CD14-positive monocyte (primary cell): ENCODE measurements around the gene STBD1. TPM values are rescaled to one million over a fixed set of nuclear protein-coding genes. Genes with fewer than 3 reads are reported as not detected.

ENCODE experiments used
- DNase-seq, 3 donors: peaks; one replicate each; pipeline ENCODE4 v3.0.0-alpha.2; 2011 to 2022
- H2AFZ ChIP-seq: 2 replicates; pipeline ENCODE4 v1.6.0; 2012; ENCODE audit warnings: mild to moderate bottlenecking, low read depth, low read length, inconsistent platforms; ENCODE audit not compliant: insufficient read depth, poor library complexity, severe bottlenecking
- H3K27ac ChIP-seq, 2 donors: 1 replicate in 1 of 2; 2 replicates in 1 of 2; pipeline ENCODE4 v1.5.1; 2012 to 2013; ENCODE audit warnings: low read length in 2 of 2, control low read depth in 1 of 2, inconsistent platforms in 1 of 2, low read depth in 1 of 2, mild to moderate bottlenecking in 1 of 2
- H3K27me3 ChIP-seq, 2 donors: one replicate each; pipeline versions ENCODE4 v1.6.0 to v1.6.1; 2011 to 2013; ENCODE audit warnings: low read length in 2 of 2; ENCODE audit not compliant: control insufficient read depth in 2 of 2, insufficient read depth in 2 of 2
- H3K36me3 ChIP-seq, 2 donors: replicated peaks in 1 of 2; 1 replicate in 1 of 2; 2 replicates in 1 of 2; pipeline versions ENCODE4 v1.5.1 to v1.6.1; 2012 to 2013; ENCODE audit warnings: low read length in 2 of 2, control low read depth in 1 of 2, inconsistent platforms in 1 of 2, mild to moderate bottlenecking in 1 of 2; ENCODE audit not compliant: insufficient read depth in 2 of 2, control insufficient read depth in 1 of 2
- H3K4me1 ChIP-seq, 2 donors: 1 replicate in 1 of 2; 2 replicates in 1 of 2; pipeline versions ENCODE4 v1.5.1 to v1.6.1; 2012 to 2013; ENCODE audit warnings: low read length in 2 of 2, control low read depth in 1 of 2, inconsistent platforms in 1 of 2, mild to moderate bottlenecking in 1 of 2, moderate library complexity in 1 of 2; ENCODE audit not compliant: insufficient read depth in 2 of 2, control insufficient read depth in 1 of 2
- H3K4me2 ChIP-seq: replicated peaks from 2 replicates; pipeline ENCODE3; 2012; ENCODE audit warnings: low read length, moderate library complexity, mild to moderate bottlenecking; ENCODE audit not compliant: poor library complexity, severe bottlenecking; ENCODE audit errors: extremely low read depth
- H3K4me3 ChIP-seq, 3 experiments: fragments of 200-600 bp in 1 of 3; sonication (generic) in 1 of 3; replicated peaks in 1 of 3; 1 replicate in 2 of 3; 2 replicates in 1 of 3; pipeline ENCODE4 v1.5.1; 2011 to 2013; ENCODE audit warnings: low read length in 3 of 3, mild to moderate bottlenecking in 3 of 3, control low read depth in 2 of 3, low read depth in 2 of 3, inconsistent platforms in 1 of 3, moderate library complexity in 1 of 3
- H3K79me2 ChIP-seq: 2 replicates; pipeline ENCODE4 v1.6.0; 2012; ENCODE audit warnings: mild to moderate bottlenecking, control low read depth, inconsistent platforms, low read length, moderate library complexity; ENCODE audit not compliant: insufficient read depth
- H3K9ac ChIP-seq: 2 replicates; pipeline ENCODE4 v1.6.0; 2017; ENCODE audit warnings: low read length, mild to moderate bottlenecking; ENCODE audit not compliant: insufficient read depth, poor library complexity, severe bottlenecking
- H3K9me3 ChIP-seq, 2 donors: replicated peaks in 1 of 2; 1 replicate in 1 of 2; 2 replicates in 1 of 2; pipeline versions ENCODE4 v1.5.1 to v1.6.1; 2012 to 2013; ENCODE audit warnings: low read length in 2 of 2, control low read depth in 1 of 2; ENCODE audit not compliant: control insufficient read depth in 1 of 2, insufficient read depth in 1 of 2
- H4K20me1 ChIP-seq: 2 replicates; pipeline ENCODE4 v1.6.0; 2012; ENCODE audit warnings: mild to moderate bottlenecking, low read length, control low read depth, moderate library complexity; ENCODE audit not compliant: insufficient read depth
- H3K27ac Mint-ChIP-seq, 7 donors: one replicate each; pipeline ENCODE4 v1.8.0; 2020; ENCODE audit warnings: mild to moderate bottlenecking in 7 of 7, mixed read lengths in 7 of 7, moderate library complexity in 6 of 7, inconsistent platforms in 2 of 7
- H3K27me3 Mint-ChIP-seq, 3 donors: one replicate each; pipeline ENCODE4 v1.8.0; 2021 to 2022; ENCODE audit warnings: low read depth in 3 of 3, mild to moderate bottlenecking in 3 of 3, mixed read lengths in 3 of 3, moderate library complexity in 3 of 3, inconsistent platforms in 1 of 3
- H3K36me3 Mint-ChIP-seq, 2 donors: one replicate each; pipeline ENCODE4 v1.8.0; 2020; ENCODE audit warnings: mixed read lengths in 2 of 2, inconsistent platforms in 1 of 2, mild to moderate bottlenecking in 1 of 2
- H3K4me1 Mint-ChIP-seq: one replicate; pipeline ENCODE4 v1.8.0; 2020; ENCODE audit warnings: mild to moderate bottlenecking, mixed read lengths
- H3K4me3 Mint-ChIP-seq, 2 donors: one replicate each; pipeline ENCODE4 v1.8.0; 2020; ENCODE audit warnings: mild to moderate bottlenecking in 2 of 2, mixed read lengths in 2 of 2, moderate library complexity in 1 of 2
- H3K9me3 Mint-ChIP-seq, 7 donors: one replicate each; pipeline ENCODE4 v1.8.0; 2020 to 2022; ENCODE audit warnings: mixed read lengths in 7 of 7, mild to moderate bottlenecking in 6 of 7, moderate library complexity in 6 of 7, inconsistent platforms in 2 of 7
- WGBS: methylation state at CpG from one replicate; pipeline ENCODE4 v1.1.5; 2013; ENCODE audit warnings: missing lambda C conversion rate; ENCODE audit not compliant: insufficient coverage; 5-methylcytosine and 5-hydroxymethylcytosine counted together
- intact Hi-C, 2 donors: fragments of 100-400 bp; cut with micrococcal nuclease; formaldehyde crosslinking; loops; one replicate each; pipeline versions ENCODE4 v1.15.0 to v1.15.1; 2023
- polyA plus RNA-seq, 3 donors: library from polyadenylated mRNA; depleted of rRNA in 1 of 3; unstranded in 2 of 3; stranded (reverse) in 1 of 3; fragments of 300-500 nt in 2 of 3; fragments of >200 nt in 1 of 3; fragmentation: Illumina TruSeq in 2 of 3; gene quantifications; 1 replicate in 2 of 3; 2 replicates in 1 of 3; pipeline ENCODE4 v1.2.3, GENCODE V29; 2012 to 2021
- TF ChIP-seq, protein P1 (sequence below): fragments of 200-600 bp; IDR thresholded peaks from one replicate; pipeline ENCODE4 v1.8.0; 2022; ENCODE audit warnings: antibody characterized with exemption, mild to moderate bottlenecking

STBD1 gene
- polyA plus RNA-seq, 3 donors: 0.53 to 1.5 (median 1.2) TPM

DNA sequence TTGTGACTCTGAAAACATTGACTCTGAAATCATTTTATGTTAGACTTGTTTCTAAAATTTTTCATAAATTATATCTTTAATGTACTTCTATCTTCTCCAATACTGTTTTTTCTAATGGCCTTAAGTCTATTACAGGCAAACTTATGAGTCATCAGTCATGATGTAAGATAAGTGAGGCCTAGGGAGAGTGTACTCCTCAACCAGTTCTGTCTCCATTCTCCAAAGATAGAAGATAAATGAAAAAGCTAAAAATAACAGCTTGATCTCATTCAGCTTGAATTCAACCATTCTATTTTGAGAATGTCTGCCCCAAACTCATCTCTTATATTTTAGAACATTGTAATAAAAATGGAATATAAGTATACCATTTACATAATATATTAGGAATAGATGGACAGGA is 34.5 kb downstream of the STBD1 start:
- H3K4me2 ChIP-seq: no peak overlapping the region
- Mint-ChIP-seq H3K4me3 (no peak overlapping the region), H3K4me1 (no peaks in the 10 kb centered on the region), H3K27me3 (peaks cover 0 to 4% (median 4%) of the 10 kb centered on the region in 3 donors), H3K36me3 (no peaks in the 10 kb centered on the region), H3K27ac (no peak overlapping the region), H3K9me3 (peaks cover 0 to 5% (median 0%) of the 10 kb centered on the region in 7 donors)
- no peaks in the 10 kb centered on the region for H3K4me1 ChIP-seq
- H2AFZ ChIP-seq: no peak overlapping the region
- H3K4me3 ChIP-seq: no peak overlapping the region
- no peak overlapping the region for H3K27ac ChIP-seq
- TF ChIP-seq, protein P1, sequence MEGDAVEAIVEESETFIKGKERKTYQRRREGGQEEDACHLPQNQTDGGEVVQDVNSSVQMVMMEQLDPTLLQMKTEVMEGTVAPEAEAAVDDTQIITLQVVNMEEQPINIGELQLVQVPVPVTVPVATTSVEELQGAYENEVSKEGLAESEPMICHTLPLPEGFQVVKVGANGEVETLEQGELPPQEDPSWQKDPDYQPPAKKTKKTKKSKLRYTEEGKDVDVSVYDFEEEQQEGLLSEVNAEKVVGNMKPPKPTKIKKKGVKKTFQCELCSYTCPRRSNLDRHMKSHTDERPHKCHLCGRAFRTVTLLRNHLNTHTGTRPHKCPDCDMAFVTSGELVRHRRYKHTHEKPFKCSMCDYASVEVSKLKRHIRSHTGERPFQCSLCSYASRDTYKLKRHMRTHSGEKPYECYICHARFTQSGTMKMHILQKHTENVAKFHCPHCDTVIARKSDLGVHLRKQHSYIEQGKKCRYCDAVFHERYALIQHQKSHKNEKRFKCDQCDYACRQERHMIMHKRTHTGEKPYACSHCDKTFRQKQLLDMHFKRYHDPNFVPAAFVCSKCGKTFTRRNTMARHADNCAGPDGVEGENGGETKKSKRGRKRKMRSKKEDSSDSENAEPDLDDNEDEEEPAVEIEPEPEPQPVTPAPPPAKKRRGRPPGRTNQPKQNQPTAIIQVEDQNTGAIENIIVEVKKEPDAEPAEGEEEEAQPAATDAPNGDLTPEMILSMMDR: no peak
- H3K36me3 ChIP-seq: no peaks in the 10 kb centered on the region
- no peak for DNase-seq
- H3K9me3 ChIP-seq: no peaks in the 10 kb centered on the region
- no peaks in the 10 kb centered on the region for H4K20me1 ChIP-seq
- intact Hi-C loops: no loop called here
- H3K9ac ChIP-seq: no peak overlapping the region
- H3K27me3 ChIP-seq: no peaks in the 10 kb centered on the region
- H3K79me2 ChIP-seq: no peaks in the 10 kb centered on the region

DNA sequence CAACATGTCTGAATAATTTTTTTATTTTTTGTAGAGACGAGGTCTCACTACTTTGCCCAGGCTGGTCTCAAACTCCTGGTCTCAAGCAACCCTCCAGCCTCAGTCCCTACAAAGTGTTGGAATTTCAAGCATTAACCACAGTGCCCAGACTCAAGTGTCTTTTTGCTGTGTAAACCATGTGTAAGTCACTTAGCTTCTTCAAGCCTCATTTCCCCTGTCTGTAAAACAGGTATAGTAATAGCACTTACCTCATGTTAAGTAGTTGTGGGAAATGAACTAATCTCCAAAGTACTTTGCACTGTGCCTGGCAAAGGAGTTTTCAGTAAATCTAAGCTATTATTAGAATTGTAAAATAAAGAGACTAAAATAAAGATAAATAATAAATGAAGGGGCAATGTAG is 35.7 kb downstream of the STBD1 start:
- Histone ChIP-seq H3K36me3 (no peaks in the 10 kb centered on the region), H3K4me2 (no peak overlapping the region), H3K27me3 (no peaks in the 10 kb centered on the region), H4K20me1 (no peaks in the 10 kb centered on the region), H3K27ac (no peak overlapping the region), H2AFZ (no peak overlapping the region), H3K4me1 (no peaks in the 10 kb centered on the region), H3K9ac (no peak overlapping the region), H3K4me3 (no peak overlapping the region), H3K9me3 (no peaks in the 10 kb centered on the region), H3K79me2 (no peaks in the 10 kb centered on the region)
- H3K27me3 Mint-ChIP-seq: peaks cover 2 to 7% (median 4%) of the 10 kb centered on the region in 3 donors
- H3K36me3 Mint-ChIP-seq: no peaks in the 10 kb centered on the region
- peaks cover 0 to 13% (median 3%) of the 10 kb centered on the region in 7 donors for H3K9me3 Mint-ChIP-seq
- H3K4me1 Mint-ChIP-seq: no peaks in the 10 kb centered on the region
- no peak overlapping the region for H3K27ac Mint-ChIP-seq
- DNase-seq: no peak
- no peak overlapping the region for H3K4me3 Mint-ChIP-seq
- intact Hi-C loops: no loop called here
- 83% methylated on average over 1 of the region's 1 CpG for WGBS
- TF ChIP-seq, protein P1: no peak
